Activated CD4-positive, alpha-beta T cell treated with anti-CD3 and anti-CD28 coated beads, Interleukin-2, Interleukin-4, amounts not matched to agents 100 ng/mL and 50 ng/mL, durations not matched to agents 16 hours and 8 hours (primary cell): ENCODE data around the gene PRR18.

Source experiments
- DNase-seq: peaks from one replicate; pipeline ENCODE4 v3.0.0-alpha.2; 2020; ENCODE audit warnings: low spot score

Gene PRR18

DNA sequence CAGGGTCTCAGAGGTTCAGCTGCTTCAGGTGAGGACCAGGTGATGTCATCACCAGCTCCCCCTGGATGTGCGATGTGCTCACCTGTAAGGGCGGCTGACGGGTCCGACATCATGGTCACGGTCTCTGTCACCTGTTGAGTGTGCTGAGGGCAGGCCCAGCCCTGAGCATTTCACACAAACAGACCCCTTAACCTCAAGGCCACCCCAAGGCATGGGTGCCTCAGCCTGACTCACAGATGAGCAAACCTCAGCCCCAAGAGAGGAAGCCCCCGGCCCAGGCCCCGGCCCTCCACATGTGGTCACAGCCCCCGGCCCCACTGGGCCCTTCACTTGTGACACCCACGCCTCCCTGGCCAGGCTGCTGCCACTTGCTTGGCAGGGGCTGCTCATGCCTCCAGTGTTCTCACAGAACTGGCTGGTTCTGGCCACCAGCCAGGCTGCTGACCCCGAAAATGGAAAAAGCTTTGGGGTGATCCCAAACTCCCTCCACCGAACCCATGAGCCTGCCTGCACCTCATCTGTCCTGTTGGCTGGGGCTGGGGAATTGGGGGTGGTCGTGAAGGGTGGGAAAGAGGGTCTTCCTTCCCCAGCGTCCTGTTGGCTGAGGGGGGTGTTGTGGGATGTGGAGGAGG, 33.3 kb downstream of the PRR18 start:
- no peak for DNase-seq

DNA sequence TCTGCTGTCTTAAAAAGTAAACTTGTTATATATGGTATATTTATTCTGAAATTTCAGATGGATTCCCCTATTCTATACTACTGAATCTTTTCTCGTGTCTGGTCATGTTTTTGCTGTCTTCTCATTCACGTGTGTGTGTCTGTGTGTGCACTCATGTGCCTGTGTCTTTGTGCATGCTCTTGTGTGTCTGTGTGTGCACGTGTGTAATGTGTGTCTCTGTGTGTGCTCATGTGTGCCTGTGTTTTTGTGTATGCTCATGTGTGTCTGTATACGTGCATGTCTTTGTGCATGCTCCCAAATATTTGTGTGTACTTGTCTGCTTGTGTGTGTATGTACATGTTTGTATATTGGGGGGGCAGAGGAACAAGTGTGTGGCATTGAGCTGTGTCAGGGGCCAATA, 34.0 kb downstream of the PRR18 start:
- no peak for DNase-seq

DNA sequence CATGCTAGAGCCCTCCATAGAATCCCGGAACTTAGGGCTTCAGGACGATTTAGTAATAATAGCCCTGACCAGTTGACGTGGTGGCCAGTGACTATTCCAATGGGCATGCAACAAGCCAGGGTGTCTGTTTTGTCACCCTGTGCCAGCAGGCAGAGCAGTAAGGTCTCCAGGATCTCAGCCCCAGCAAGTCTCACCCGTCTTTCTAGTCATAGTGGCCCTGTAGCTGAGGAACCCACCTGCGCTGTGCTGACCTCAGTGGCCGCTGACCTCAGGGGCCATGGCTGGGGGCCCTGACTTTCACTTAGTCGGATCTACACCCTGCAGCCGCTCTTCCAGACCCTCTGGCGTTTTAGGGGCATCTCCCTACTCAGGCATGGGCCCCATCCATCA, 36.8 kb downstream of the PRR18 start:
- DNase-seq, result no peak

DNA sequence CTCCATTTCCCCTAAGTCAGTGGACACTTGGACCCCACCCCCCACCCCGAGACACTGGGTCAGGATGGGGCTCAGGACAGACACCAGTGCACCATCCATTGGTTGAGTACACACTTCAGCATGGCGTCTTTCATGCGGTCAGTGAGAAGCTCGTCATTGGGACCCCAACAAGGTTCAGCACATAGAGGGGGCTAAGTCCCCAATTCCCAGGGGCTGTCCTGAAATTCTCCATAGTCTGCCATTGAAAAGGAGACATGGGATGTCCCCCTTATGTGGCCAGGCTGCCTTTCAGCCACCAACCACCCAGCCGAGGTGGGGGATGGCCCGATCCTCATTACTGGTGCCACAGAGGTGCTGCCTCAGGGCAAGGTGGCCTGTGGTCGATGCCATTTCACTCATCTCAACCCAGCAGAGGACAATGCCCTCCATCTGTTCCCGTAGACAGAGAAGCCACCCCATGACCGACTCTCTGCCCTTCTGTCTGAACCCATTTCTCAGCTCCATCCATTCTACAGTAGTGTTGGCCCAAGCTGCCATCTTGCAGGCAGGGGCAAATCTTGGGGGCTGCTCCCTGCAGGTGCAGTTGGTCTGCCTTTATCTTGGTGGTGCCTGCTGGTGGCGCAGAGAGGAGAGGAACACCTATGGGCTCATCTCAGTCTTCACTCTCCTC, 37.4 kb downstream of the PRR18 start:
- no peak for DNase-seq

DNA sequence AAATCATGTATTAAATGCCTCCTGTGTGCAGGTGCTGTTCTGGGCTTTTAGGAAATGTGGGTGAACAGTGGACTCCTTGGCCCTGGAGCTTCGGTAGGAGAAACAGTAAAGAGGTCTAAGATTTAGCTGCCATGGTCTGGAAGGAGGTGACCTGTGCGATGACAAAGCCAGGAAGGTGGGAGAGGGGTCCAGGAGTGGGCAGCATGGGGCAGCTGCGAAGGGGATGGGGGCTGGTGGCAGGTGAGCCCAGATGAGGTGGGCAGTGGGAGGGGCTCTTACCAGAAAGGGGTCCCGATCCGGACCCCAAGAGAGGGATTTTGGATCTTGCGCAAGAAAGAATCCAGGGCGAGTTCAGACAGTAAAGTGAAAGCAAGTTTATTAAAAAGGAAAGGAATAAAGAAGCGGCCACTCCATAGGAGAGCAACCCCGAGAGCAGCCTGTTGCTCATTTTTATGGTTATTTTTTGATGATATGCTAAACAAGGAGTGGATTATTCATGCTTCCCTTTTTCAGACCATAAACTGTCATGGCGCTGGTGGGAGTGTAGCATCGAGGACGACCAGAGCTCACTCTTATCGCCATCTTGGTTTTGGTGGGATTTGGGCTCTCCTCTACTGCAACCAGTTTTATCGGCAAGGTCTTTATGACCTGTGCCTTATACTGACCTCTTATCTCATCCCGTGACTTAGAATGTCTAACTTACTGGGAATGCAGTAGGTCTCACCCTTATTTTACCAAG, 38.7 kb downstream of the PRR18 start:
- DNase-seq, result no peak

DNA sequence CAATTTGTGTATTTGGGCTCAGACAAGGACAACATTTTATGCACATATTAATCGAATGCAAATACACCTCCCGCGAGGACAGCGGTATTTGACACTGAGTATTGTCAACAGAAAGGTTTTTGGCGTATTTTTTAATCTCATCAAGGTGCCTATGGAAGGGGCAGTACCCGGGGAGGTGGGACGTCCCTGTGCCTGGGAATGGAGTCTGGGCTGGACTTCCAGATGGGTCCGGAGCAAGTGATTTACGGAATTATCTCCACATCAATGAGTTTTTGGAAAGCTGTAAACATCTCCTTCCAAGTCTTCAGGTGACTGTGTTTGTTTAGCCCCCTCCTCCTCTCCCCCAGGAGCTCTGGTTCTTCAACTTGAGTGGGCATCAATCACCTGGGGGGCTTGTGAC, 39.8 kb downstream of the PRR18 start:
- DNase-seq, result no peak

DNA sequence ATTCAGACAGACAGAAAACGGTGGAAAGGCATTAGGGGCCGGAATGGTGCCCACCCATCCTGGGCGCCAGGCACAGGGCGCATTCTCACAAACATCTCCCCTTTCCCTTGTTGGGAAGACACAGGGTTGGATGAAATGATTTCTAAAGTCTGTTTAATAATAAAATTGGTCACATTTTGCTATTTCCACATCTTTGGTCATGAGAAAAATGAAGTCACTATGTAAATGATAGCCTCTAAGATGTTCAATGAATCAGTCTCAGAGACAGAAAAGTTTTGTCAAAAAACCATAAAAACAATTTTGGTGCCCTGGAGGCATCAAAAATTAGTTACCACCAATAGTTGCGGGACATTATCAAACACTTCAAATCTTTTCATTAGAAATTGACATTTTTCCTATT, 40.7 kb downstream of the PRR18 start:
- DNase-seq, result no peak

DNA sequence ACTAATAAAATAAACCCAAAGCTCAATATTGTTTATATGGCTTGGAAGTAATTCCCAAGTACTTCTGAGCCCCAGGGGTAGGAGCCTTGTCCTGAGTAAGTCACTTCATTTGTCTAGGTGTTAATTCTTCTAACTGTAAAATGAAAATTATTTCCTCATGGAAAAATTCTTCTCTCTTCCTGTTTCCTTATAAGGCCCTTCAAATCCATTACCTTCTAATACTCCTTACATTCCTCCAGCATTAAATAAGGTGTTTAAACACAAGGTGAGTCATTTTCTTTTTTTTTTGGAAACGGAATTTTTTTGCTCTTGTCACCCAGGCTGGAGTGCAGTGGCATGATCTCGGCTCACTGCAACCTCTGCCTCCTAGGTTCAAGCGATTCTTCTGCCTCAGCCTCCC, 41.9 kb downstream of the PRR18 start:
- no peak for DNase-seq

DNA sequence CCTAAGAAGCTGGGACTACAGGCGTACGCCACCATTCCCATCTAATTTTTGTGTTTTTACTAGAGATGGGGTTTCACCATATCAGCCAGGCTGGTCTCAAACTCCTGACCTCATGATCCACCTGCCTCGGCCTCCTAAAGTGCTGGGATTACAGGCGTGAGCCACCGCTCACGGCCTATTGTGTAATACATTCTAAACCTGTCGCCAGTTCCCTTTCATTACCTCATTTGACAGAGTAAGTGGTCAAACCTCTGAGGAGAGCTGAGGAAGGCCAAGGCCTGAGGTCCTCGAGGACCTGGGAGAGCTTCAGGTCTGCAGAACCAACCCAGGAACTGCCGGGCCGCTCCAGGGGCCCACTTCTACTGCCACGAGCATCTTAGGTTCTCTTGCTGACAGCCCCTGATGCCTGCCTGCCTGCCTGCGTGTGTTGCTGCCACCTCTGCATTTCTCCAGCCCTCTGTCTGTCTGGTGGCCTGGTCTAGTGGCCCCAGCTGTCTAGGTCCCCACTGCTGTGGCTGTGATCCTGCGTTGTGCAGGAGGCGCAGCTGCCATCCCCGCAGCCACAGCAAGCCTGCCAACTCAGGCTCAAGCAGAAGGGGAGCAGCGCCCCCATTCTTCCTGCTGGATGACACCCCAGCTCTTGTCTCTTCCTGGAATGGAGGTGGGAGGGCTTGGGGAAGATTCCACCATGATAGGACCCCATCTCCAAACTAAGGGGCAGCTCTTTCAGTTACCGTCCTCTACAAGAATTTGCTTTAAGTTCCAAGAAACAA, 45.3 kb downstream of the PRR18 start:
- DNase-seq, result no peak

DNA sequence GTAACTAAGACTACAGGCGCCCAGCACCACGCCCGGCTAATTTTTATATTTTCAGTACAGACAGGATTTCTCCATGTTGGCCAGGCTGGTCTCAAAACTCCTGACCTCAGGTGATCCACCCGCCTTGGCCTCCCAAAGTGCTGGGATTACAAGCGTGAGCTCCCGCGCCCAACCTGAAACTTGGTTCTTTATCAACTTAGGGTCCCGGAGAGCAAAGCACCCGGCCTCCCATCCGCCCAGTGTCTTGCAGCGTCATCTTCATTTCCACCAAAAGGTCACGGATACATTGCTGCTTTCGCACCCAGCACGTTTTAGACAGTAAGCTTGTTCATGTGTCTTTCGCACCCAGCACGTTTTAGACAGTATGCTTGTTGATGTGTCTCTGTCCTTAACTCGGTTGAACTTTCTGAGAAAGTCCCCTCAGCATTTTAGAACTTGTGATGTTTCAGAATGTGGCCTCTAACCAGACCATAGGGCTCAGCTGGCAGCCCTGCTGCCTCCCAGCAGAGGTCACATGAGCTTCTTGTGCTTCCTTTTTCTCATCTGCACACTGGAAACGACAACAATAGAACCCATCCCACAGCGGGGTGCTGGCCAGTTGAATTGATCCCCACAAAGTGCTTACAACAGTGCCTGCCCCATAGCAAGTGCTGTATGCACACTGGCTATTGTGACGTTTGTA, 48.8 kb downstream of the PRR18 start:
- DNase-seq, result no peak

DNA sequence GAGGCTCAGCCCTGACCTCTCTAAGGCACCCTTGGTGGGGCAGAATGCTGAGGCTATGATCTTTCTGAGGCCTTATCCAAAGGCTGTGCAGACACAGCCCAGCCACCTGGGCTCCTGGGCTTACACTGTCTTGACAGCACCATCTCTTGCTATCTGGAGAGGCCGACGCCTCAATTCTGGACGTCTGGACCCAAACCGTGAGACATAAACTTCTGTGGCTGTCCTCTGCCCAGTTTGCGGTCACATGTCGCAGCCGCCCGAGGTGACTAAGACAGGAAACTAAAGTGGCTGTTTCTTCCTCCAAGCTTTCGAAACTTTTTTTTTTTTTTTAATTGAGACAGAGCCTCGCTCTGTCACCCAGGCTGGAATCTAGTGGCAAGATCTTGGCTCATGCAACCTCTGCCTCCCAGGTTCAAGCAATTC, 49.3 kb downstream of the PRR18 start:
- DNase-seq, result peak; percentile 50

DNA sequence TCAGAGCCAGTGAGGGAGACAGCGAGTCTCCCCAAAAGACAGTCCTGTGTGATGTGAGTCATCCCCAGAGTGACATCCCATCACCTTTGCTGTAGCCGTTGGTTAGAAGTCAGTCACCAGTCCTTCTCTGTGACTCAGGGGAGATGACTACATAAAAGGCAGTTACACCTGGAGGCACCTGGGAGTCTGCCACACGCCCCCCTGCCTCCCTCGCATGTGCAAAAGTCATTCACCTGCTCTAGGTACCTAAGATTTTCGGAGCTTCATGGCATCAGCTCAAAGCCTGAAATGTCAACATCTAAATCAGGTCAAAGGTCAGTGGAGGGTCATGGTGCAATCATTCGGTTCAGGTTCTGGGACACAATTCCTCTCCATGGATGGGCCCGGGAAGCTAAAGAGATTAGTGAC, 50.3 kb downstream of the PRR18 start:
- peak; percentile 57 for DNase-seq
